ENCODE measurements around the gene RBKS. TPM values are rescaled to one million over a fixed set of nuclear protein-coding genes. Genes with fewer than 3 reads are reported as not detected.
A peak's percentile ranks its signal among the peaks of the same experiment; 100 is the strongest.

Gene RBKS
- polyA plus RNA-seq, 1 donor (not counting 4 experiments of a cell fraction or from before 2014, with no cell fraction given), result 1.9 TPM

DNA sequence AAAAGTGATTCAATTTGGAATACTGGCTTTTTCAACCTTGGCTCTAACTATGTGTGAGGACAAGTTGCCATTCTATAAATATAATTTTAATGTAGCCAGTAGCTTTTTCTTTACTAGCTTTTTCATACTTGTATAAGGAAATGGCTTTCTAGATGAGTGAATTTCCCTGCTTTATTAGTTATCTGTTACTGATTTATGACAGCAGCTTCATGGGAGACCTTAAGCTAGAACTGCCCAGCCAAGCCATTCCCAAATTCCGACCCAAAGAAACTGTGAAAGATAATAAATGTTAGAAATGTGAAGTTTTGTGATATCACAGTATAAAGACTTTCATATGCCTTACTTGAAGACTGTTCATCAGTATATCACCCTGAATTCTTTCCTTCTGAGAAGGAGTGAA is 32.7 kb upstream of the RBKS start:
- no peak overlapping the region for H3K4me2 ChIP-seq (ENCODE audit: control insufficient read depth, extremely low read depth, insufficient read depth, low read depth, low read length)
- TF ChIP-seq, protein P1, sequence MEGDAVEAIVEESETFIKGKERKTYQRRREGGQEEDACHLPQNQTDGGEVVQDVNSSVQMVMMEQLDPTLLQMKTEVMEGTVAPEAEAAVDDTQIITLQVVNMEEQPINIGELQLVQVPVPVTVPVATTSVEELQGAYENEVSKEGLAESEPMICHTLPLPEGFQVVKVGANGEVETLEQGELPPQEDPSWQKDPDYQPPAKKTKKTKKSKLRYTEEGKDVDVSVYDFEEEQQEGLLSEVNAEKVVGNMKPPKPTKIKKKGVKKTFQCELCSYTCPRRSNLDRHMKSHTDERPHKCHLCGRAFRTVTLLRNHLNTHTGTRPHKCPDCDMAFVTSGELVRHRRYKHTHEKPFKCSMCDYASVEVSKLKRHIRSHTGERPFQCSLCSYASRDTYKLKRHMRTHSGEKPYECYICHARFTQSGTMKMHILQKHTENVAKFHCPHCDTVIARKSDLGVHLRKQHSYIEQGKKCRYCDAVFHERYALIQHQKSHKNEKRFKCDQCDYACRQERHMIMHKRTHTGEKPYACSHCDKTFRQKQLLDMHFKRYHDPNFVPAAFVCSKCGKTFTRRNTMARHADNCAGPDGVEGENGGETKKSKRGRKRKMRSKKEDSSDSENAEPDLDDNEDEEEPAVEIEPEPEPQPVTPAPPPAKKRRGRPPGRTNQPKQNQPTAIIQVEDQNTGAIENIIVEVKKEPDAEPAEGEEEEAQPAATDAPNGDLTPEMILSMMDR (optimal IDR thresholded peaks at IDR 0.05 in 1 of 3, IDR thresholded peaks at IDR 0.05 in 1 of 3, conservative IDR thresholded peaks at IDR 0.05 in 1 of 3; ENCODE audit: extremely low read depth in 1 of 3, insufficient read depth in 2 of 3, low read length in 3 of 3), result no peak
- TF ChIP-seq EZH2 (IDR thresholded peaks at IDR 0.05; ENCODE audit: low read length), result no peak
- H3K4me3 ChIP-seq (ENCODE audit: control insufficient read depth in 2 of 3, extremely low read depth in 1 of 3, insufficient read depth in 2 of 3, low read depth in 1 of 3, low read length in 3 of 3), result no peak overlapping the region
- H3K79me2 ChIP-seq (ENCODE audit: control insufficient read depth, insufficient read depth, low read length), result no peaks in the 10 kb centered on the region
- no peak for DNase-seq (ENCODE audit: low read depth, low spot score)
- no peak overlapping the region for H3K9ac ChIP-seq (ENCODE audit: control insufficient read depth, extremely low read depth, insufficient read depth, low read length)
- peaks cover 8% of the 10 kb centered on the region for H3K4me1 ChIP-seq (ENCODE audit: control insufficient read depth, extremely low read depth, insufficient read depth, low read length)
- no peak overlapping the region for H2AFZ ChIP-seq (ENCODE audit: control insufficient read depth, low read length)
- no peak for FAIRE-seq
- no peaks in the 10 kb centered on the region for H3K9me1 ChIP-seq (ENCODE audit: control insufficient read depth, extremely low read depth, insufficient read depth, low read length)
- dilution Hi-C loops (cut with MboI; ENCODE audit: extremely low pct_ligation_motif_present, low sequenced_read_pairs), result no loop called here
- H4K20me1 ChIP-seq (ENCODE audit: control insufficient read depth, extremely low read depth, insufficient read depth, low read length), result no peaks in the 10 kb centered on the region
- no peaks in the 10 kb centered on the region for H3K36me3 ChIP-seq (ENCODE audit: control insufficient read depth in 2 of 2, extremely low read depth in 1 of 2, insufficient read depth in 2 of 2, low read length in 2 of 2)
- no peaks in the 10 kb centered on the region for H3K27me3 ChIP-seq (ENCODE audit: control insufficient read depth, extremely low read depth, insufficient read depth, low read length)
- H3K27ac ChIP-seq (ENCODE audit: control insufficient read depth, insufficient read depth, low read length), result no peak overlapping the region
- H3K9me3 ChIP-seq (ENCODE audit: control insufficient read depth, low read depth, low read length), result no peaks in the 10 kb centered on the region

DNA sequence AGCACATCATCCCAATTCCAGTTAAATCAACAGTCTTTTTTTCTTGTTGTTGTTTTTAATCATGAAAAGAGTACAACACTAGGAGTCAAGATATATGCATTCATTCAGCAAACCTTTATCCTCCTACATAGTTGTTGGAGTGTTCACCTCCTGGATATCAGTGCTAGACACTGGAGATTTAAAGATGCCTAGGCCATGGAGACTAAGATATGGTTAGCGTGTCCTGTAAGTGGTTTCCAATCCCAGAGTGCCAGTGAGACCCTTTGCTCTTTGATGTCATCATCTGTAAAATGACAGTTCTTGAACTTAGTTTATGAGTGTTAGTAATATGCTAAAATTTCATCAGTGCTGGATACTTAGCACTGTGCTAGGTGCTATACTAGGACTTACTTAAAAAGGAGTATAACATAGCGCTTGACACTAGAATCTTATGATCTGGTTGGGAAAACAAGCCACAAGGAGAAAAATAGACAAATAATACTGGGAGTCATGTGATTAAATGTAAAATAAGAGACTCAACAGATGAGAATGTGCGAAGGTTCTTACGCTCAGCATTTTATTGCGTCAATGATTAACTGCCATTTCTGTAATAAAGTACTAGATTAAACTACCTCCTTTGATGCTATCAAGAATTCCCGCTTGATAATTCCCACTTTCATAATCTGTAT is 31.8 kb upstream of the RBKS start:
- dilution Hi-C loops (cut with MboI; ENCODE audit: extremely low pct_ligation_motif_present, low sequenced_read_pairs), result no loop called here
- Histone ChIP-seq H2AFZ (ENCODE audit: control insufficient read depth, low read length) (no peak overlapping the region), H3K36me3 (ENCODE audit: control insufficient read depth in 2 of 2, extremely low read depth in 1 of 2, insufficient read depth in 2 of 2, low read length in 2 of 2) (no peaks in the 10 kb centered on the region), H3K4me2 (ENCODE audit: control insufficient read depth, extremely low read depth, insufficient read depth, low read depth, low read length) (no peak overlapping the region), H4K20me1 (ENCODE audit: control insufficient read depth, extremely low read depth, insufficient read depth, low read length) (no peaks in the 10 kb centered on the region), H3K4me3 (ENCODE audit: control insufficient read depth in 2 of 3, extremely low read depth in 1 of 3, insufficient read depth in 2 of 3, low read depth in 1 of 3, low read length in 3 of 3) (no peak overlapping the region), H3K4me1 (ENCODE audit: control insufficient read depth, extremely low read depth, insufficient read depth, low read length) (peaks cover 8% of the 10 kb centered on the region), H3K79me2 (ENCODE audit: control insufficient read depth, insufficient read depth, low read length) (no peaks in the 10 kb centered on the region), H3K27me3 (ENCODE audit: control insufficient read depth, extremely low read depth, insufficient read depth, low read length) (no peaks in the 10 kb centered on the region), H3K9ac (ENCODE audit: control insufficient read depth, extremely low read depth, insufficient read depth, low read length) (no peak overlapping the region), H3K27ac (ENCODE audit: control insufficient read depth, insufficient read depth, low read length) (no peak overlapping the region), H3K9me3 (ENCODE audit: control insufficient read depth, low read depth, low read length) (no peaks in the 10 kb centered on the region), H3K9me1 (ENCODE audit: control insufficient read depth, extremely low read depth, insufficient read depth, low read length) (no peaks in the 10 kb centered on the region)
- FAIRE-seq, result peak; percentile 46
- no peak for TF ChIP-seq EZH2 (IDR thresholded peaks at IDR 0.05; ENCODE audit: low read length)
- TF ChIP-seq, protein P1 (optimal IDR thresholded peaks at IDR 0.05 in 1 of 3, IDR thresholded peaks at IDR 0.05 in 1 of 3, conservative IDR thresholded peaks at IDR 0.05 in 1 of 3; ENCODE audit: extremely low read depth in 1 of 3, insufficient read depth in 2 of 3, low read length in 3 of 3), result no peak
- no peak for DNase-seq (ENCODE audit: low read depth, low spot score)

All from keratinocyte (primary cell).